ENCODE measurements around the gene ATAD2B.

DNA sequence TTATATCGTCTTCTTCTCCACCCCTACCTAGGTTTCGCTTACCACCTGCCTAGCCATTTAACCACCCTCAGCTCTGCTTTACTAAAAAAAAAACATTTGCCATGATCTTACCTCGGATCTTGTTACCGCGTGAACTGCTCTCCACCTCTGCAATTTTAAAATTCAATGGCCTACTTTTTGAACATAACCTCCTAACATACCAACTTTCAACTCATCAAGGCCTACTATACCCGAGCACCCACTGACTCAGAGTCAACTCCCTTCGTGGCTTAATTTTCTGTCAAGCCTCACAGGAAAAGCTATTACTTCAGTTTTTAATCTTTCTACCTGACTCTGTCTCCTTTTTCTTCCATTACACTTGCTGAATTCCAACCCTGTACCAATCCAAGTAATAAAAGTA is 55.7 kb downstream of the ATAD2B start:
- no peak for TF ChIP-seq EZH2 (IDR thresholded peaks at IDR 0.05; ENCODE audit: borderline replicate concordance, low read length)
- TF ChIP-seq, protein P1, sequence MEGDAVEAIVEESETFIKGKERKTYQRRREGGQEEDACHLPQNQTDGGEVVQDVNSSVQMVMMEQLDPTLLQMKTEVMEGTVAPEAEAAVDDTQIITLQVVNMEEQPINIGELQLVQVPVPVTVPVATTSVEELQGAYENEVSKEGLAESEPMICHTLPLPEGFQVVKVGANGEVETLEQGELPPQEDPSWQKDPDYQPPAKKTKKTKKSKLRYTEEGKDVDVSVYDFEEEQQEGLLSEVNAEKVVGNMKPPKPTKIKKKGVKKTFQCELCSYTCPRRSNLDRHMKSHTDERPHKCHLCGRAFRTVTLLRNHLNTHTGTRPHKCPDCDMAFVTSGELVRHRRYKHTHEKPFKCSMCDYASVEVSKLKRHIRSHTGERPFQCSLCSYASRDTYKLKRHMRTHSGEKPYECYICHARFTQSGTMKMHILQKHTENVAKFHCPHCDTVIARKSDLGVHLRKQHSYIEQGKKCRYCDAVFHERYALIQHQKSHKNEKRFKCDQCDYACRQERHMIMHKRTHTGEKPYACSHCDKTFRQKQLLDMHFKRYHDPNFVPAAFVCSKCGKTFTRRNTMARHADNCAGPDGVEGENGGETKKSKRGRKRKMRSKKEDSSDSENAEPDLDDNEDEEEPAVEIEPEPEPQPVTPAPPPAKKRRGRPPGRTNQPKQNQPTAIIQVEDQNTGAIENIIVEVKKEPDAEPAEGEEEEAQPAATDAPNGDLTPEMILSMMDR (IDR thresholded peaks at IDR 0.05; ENCODE audit: low read length) = no peak

Data from OCI-LY1 (cell line).